ENCODE results near the gene RHOJ. TPM values are rescaled to one million over a fixed set of nuclear protein-coding genes. Genes with fewer than 3 reads are reported as not detected.

RHOJ gene
- polyA plus RNA-seq, 4 donors, result 0.45 to 11.1 (median 5.9) TPM

- Histone ChIP-seq H3K27me3 (ENCODE audit: control insufficient read depth in 3 of 3, insufficient read depth in 3 of 3, low read length in 3 of 3) (no peaks in the 10 kb centered on the region), H3K36me3 (ENCODE audit: control insufficient read depth in 3 of 3, insufficient read depth in 2 of 3, low read depth in 1 of 3, low read length in 3 of 3) (no peaks in the 10 kb centered on the region), H3K4me1 (ENCODE audit: control insufficient read depth in 3 of 3, insufficient read depth in 2 of 3, low read depth in 1 of 3, low read length in 2 of 3) (no peaks in the 10 kb centered on the region), H3K27ac (ENCODE audit: low read depth in 1 of 3, low read length in 2 of 3) (no peak overlapping the region), H3K4me3 (ENCODE audit: low read depth in 1 of 3, low read length in 3 of 3) (no peak overlapping the region), H3K9me3 (ENCODE audit: control insufficient read depth in 2 of 2, insufficient read depth in 1 of 2, low read depth in 1 of 2, low read length in 1 of 2) (no peaks in the 10 kb centered on the region)
- DNase-seq (no peak), FAIRE-seq (no peak)
- WGBS, 3 donors, result 65 to 72% (median 71%) methylated on average over 5 of the region's 5 CpGs
Measured at GRCh38 chr14:63229330-63230059, 25.3 kb downstream of the RHOJ start.

GRCh38 chr14:63231766-63232165, 27.5 kb downstream of the RHOJ start:
- DNase-seq (no peak), FAIRE-seq (no peak)
- Histone ChIP-seq H3K27ac (ENCODE audit: low read depth in 1 of 3, low read length in 2 of 3) (no peak overlapping the region), H3K4me1 (ENCODE audit: control insufficient read depth in 3 of 3, insufficient read depth in 2 of 3, low read depth in 1 of 3, low read length in 2 of 3) (no peaks in the 10 kb centered on the region), H3K9me3 (ENCODE audit: control insufficient read depth in 2 of 2, insufficient read depth in 1 of 2, low read depth in 1 of 2, low read length in 1 of 2) (no peaks in the 10 kb centered on the region), H3K36me3 (ENCODE audit: control insufficient read depth in 3 of 3, insufficient read depth in 2 of 3, low read depth in 1 of 3, low read length in 3 of 3) (no peaks in the 10 kb centered on the region), H3K27me3 (ENCODE audit: control insufficient read depth in 3 of 3, insufficient read depth in 3 of 3, low read length in 3 of 3) (no peaks in the 10 kb centered on the region), H3K4me3 (ENCODE audit: low read depth in 1 of 3, low read length in 3 of 3) (no peak overlapping the region)
- 81 to 85% (median 83%) methylated on average over 3 of the region's 3 CpGs for WGBS, 3 donors

- H3K27me3 ChIP-seq (ENCODE audit: control insufficient read depth in 3 of 3, insufficient read depth in 3 of 3, low read length in 3 of 3), result no peaks in the 10 kb centered on the region
- WGBS, 3 donors, result 85 to 88% (median 88%) methylated on average over 7 of the region's 7 CpGs
- DNase-seq, result no peak
- no peak overlapping the region for H3K27ac ChIP-seq (ENCODE audit: low read depth in 1 of 3, low read length in 2 of 3)
- no peak overlapping the region for H3K4me3 ChIP-seq (ENCODE audit: low read depth in 1 of 3, low read length in 3 of 3)
- no peaks in the 10 kb centered on the region for H3K9me3 ChIP-seq (ENCODE audit: control insufficient read depth in 2 of 2, insufficient read depth in 1 of 2, low read depth in 1 of 2, low read length in 1 of 2)
- no peaks in the 10 kb centered on the region for H3K4me1 ChIP-seq (ENCODE audit: control insufficient read depth in 3 of 3, insufficient read depth in 2 of 3, low read depth in 1 of 3, low read length in 2 of 3)
- FAIRE-seq, result no peak
- no peaks in the 10 kb centered on the region for H3K36me3 ChIP-seq (ENCODE audit: control insufficient read depth in 3 of 3, insufficient read depth in 2 of 3, low read depth in 1 of 3, low read length in 3 of 3)
Measured at GRCh38 chr14:63237791-63238190, 33.5 kb downstream of the RHOJ start.

- H3K27me3 ChIP-seq (ENCODE audit: control insufficient read depth in 3 of 3, insufficient read depth in 3 of 3, low read length in 3 of 3), result no peaks in the 10 kb centered on the region
- H3K9me3 ChIP-seq (ENCODE audit: control insufficient read depth in 2 of 2, insufficient read depth in 1 of 2, low read depth in 1 of 2, low read length in 1 of 2), result no peaks in the 10 kb centered on the region
- DNase-seq (no peak), FAIRE-seq (no peak)
- 73 to 99% (median 84%) methylated on average over 2 of the region's 2 CpGs for WGBS, 3 donors
- no peak overlapping the region for H3K4me3 ChIP-seq (ENCODE audit: low read depth in 1 of 3, low read length in 3 of 3)
- H3K36me3 ChIP-seq (ENCODE audit: control insufficient read depth in 3 of 3, insufficient read depth in 2 of 3, low read depth in 1 of 3, low read length in 3 of 3), result no peaks in the 10 kb centered on the region
- no peak overlapping the region for H3K27ac ChIP-seq (ENCODE audit: low read depth in 1 of 3, low read length in 2 of 3)
- no peaks in the 10 kb centered on the region for H3K4me1 ChIP-seq (ENCODE audit: control insufficient read depth in 3 of 3, insufficient read depth in 2 of 3, low read depth in 1 of 3, low read length in 2 of 3)
Measured at GRCh38 chr14:63240221-63240620, 36.0 kb downstream of the RHOJ start.

- Histone ChIP-seq H3K4me3 (ENCODE audit: low read depth in 1 of 3, low read length in 3 of 3) (no peak overlapping the region), H3K4me1 (ENCODE audit: control insufficient read depth in 3 of 3, insufficient read depth in 2 of 3, low read depth in 1 of 3, low read length in 2 of 3) (no peaks in the 10 kb centered on the region), H3K27me3 (ENCODE audit: control insufficient read depth in 3 of 3, insufficient read depth in 3 of 3, low read length in 3 of 3) (no peaks in the 10 kb centered on the region), H3K36me3 (ENCODE audit: control insufficient read depth in 3 of 3, insufficient read depth in 2 of 3, low read depth in 1 of 3, low read length in 3 of 3) (no peaks in the 10 kb centered on the region), H3K9me3 (ENCODE audit: control insufficient read depth in 2 of 2, insufficient read depth in 1 of 2, low read depth in 1 of 2, low read length in 1 of 2) (no peaks in the 10 kb centered on the region), H3K27ac (ENCODE audit: low read depth in 1 of 3, low read length in 2 of 3) (no peak overlapping the region)
- 85 to 88% (median 87%) methylated on average over 4 of the region's 4 CpGs for WGBS, 3 donors
- FAIRE-seq, result no peak
- DNase-seq, result no peak
Measured at GRCh38 chr14:63241096-63241495, 36.9 kb downstream of the RHOJ start.

- no peak for FAIRE-seq
Measured at GRCh38 chr14:63243646-63244045, 39.4 kb downstream of the RHOJ start.

GRCh38 chr14:63245893-63246292, 41.6 kb downstream of the RHOJ start:
- Histone ChIP-seq H3K9me3 (ENCODE audit: control insufficient read depth in 2 of 2, insufficient read depth in 1 of 2, low read depth in 1 of 2, low read length in 1 of 2) (no peaks in the 10 kb centered on the region), H3K4me3 (ENCODE audit: low read depth in 1 of 3, low read length in 3 of 3) (no peak overlapping the region), H3K27ac (ENCODE audit: low read depth in 1 of 3, low read length in 2 of 3) (no peak overlapping the region), H3K4me1 (ENCODE audit: control insufficient read depth in 3 of 3, insufficient read depth in 2 of 3, low read depth in 1 of 3, low read length in 2 of 3) (peaks cover 0 to 3% (median 0%) of the 10 kb centered on the region in 3 donors), H3K36me3 (ENCODE audit: control insufficient read depth in 3 of 3, insufficient read depth in 2 of 3, low read depth in 1 of 3, low read length in 3 of 3) (no peaks in the 10 kb centered on the region), H3K27me3 (ENCODE audit: control insufficient read depth in 3 of 3, insufficient read depth in 3 of 3, low read length in 3 of 3) (no peaks in the 10 kb centered on the region)
- FAIRE-seq (no peak), DNase-seq (no peak)
- WGBS, 3 donors, result 8 to 33% (median 13%) methylated on average over 1 of the region's 1 CpG

More at GRCh38 chr14:63243646-63244045, 39.4 kb downstream of the RHOJ start:
- Histone ChIP-seq H3K27me3 (ENCODE audit: control insufficient read depth in 3 of 3, insufficient read depth in 3 of 3, low read length in 3 of 3) (no peaks in the 10 kb centered on the region), H3K9me3 (ENCODE audit: control insufficient read depth in 2 of 2, insufficient read depth in 1 of 2, low read depth in 1 of 2, low read length in 1 of 2) (no peaks in the 10 kb centered on the region), H3K27ac (ENCODE audit: low read depth in 1 of 3, low read length in 2 of 3) (no peak overlapping the region), H3K4me1 (ENCODE audit: control insufficient read depth in 3 of 3, insufficient read depth in 2 of 3, low read depth in 1 of 3, low read length in 2 of 3) (peaks cover 0 to 1% (median 0%) of the 10 kb centered on the region in 3 donors), H3K36me3 (ENCODE audit: control insufficient read depth in 3 of 3, insufficient read depth in 2 of 3, low read depth in 1 of 3, low read length in 3 of 3) (no peaks in the 10 kb centered on the region), H3K4me3 (ENCODE audit: low read depth in 1 of 3, low read length in 3 of 3) (no peak overlapping the region)
- no peak for DNase-seq
- WGBS, 3 donors, result 78 to 86% (median 83%) methylated on average over 5 of the region's 5 CpGs

- no peaks in the 10 kb centered on the region for H3K36me3 ChIP-seq (ENCODE audit: control insufficient read depth in 3 of 3, insufficient read depth in 2 of 3, low read depth in 1 of 3, low read length in 3 of 3)
- DNase-seq, result no peak
- no peak for FAIRE-seq
- no peaks in the 10 kb centered on the region for H3K27me3 ChIP-seq (ENCODE audit: control insufficient read depth in 3 of 3, insufficient read depth in 3 of 3, low read length in 3 of 3)
- H3K4me3 ChIP-seq (ENCODE audit: low read depth in 1 of 3, low read length in 3 of 3), result no peak overlapping the region
- H3K4me1 ChIP-seq (ENCODE audit: control insufficient read depth in 3 of 3, insufficient read depth in 2 of 3, low read depth in 1 of 3, low read length in 2 of 3), result peaks cover 0 to 3% (median 0%) of the 10 kb centered on the region in 3 donors
- whole genome bisulfite sequencing, 3 donors, result 55 to 62% (median 60%) methylated on average over 1 of the region's 1 CpG
- no peaks in the 10 kb centered on the region for H3K9me3 ChIP-seq (ENCODE audit: control insufficient read depth in 2 of 2, insufficient read depth in 1 of 2, low read depth in 1 of 2, low read length in 1 of 2)
- H3K27ac ChIP-seq (ENCODE audit: low read depth in 1 of 3, low read length in 2 of 3), result no peak overlapping the region
Measured at GRCh38 chr14:63248211-63248610, 44.0 kb downstream of the RHOJ start.

- H3K9me3 ChIP-seq (ENCODE audit: control insufficient read depth in 2 of 2, insufficient read depth in 1 of 2, low read depth in 1 of 2, low read length in 1 of 2), result no peaks in the 10 kb centered on the region
- DNase-seq, result no peak
- WGBS, 3 donors, result 60 to 80% (median 64%) methylated on average over 2 of the region's 2 CpGs
- peaks cover 0 to 3% (median 0%) of the 10 kb centered on the region in 3 donors for H3K4me1 ChIP-seq (ENCODE audit: control insufficient read depth in 3 of 3, insufficient read depth in 2 of 3, low read depth in 1 of 3, low read length in 2 of 3)
- no peak overlapping the region for H3K4me3 ChIP-seq (ENCODE audit: low read depth in 1 of 3, low read length in 3 of 3)
- FAIRE-seq, result no peak
- no peak overlapping the region for H3K27ac ChIP-seq (ENCODE audit: low read depth in 1 of 3, low read length in 2 of 3)
- no peaks in the 10 kb centered on the region for H3K36me3 ChIP-seq (ENCODE audit: control insufficient read depth in 3 of 3, insufficient read depth in 2 of 3, low read depth in 1 of 3, low read length in 3 of 3)
- no peaks in the 10 kb centered on the region for H3K27me3 ChIP-seq (ENCODE audit: control insufficient read depth in 3 of 3, insufficient read depth in 3 of 3, low read length in 3 of 3)
Measured at GRCh38 chr14:63249092-63249491, 44.8 kb downstream of the RHOJ start.
